Measurements from ENCODE around the gene SEC22C.

Gene SEC22C

DNA sequence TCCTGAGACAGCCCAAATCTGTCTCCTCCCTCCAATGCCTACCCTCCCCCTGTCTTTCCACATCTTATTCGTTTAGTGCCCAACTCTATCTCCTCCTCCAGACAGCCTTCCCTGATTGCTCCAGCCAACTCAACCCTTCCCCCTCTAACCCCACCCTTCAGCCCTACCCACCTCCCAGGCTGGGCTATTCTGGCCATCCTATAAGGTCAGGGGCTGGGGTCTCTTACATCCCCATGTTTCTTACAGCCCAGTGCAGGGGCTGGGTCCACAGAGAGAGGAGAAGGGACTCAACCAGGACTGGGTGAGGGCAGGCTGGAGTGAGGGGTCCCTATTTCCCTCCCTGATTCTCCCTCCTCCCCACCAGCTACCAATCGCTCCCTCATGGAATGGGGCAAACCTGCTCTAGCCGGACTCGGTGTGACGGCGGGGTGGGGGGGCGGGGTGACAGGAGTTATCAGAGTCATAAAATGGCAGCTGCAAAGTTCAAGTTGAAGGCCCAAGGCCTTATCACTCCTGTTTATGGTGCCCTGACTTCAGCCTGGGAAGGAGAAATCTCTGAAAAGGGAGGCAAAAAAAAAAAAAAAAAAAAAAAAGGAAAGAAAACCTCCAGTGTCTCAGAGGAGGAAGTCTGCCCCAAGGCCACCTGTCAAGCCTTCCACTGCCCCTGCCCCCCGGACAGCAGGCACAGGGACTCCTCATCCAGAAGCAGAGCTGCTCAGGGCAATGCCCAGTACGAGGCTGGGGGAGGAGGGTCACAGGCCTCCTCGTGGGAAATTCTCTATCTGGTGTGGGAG lies 77.2 kb downstream of the SEC22C start:
- no peaks in the 10 kb centered on the region for H3K9me3 ChIP-seq (ENCODE audit: severe bottlenecking)
- no peaks in the 10 kb centered on the region for H3K27me3 ChIP-seq (ENCODE audit: insufficient read depth, poor library complexity, severe bottlenecking)
- DNase-seq (ENCODE audit: low spot score): peak; percentile 37
- H3K27ac ChIP-seq (ENCODE audit: poor library complexity, severe bottlenecking): no peak overlapping the region
- TF ChIP-seq, protein P1, sequence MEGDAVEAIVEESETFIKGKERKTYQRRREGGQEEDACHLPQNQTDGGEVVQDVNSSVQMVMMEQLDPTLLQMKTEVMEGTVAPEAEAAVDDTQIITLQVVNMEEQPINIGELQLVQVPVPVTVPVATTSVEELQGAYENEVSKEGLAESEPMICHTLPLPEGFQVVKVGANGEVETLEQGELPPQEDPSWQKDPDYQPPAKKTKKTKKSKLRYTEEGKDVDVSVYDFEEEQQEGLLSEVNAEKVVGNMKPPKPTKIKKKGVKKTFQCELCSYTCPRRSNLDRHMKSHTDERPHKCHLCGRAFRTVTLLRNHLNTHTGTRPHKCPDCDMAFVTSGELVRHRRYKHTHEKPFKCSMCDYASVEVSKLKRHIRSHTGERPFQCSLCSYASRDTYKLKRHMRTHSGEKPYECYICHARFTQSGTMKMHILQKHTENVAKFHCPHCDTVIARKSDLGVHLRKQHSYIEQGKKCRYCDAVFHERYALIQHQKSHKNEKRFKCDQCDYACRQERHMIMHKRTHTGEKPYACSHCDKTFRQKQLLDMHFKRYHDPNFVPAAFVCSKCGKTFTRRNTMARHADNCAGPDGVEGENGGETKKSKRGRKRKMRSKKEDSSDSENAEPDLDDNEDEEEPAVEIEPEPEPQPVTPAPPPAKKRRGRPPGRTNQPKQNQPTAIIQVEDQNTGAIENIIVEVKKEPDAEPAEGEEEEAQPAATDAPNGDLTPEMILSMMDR (IDR thresholded peaks at IDR 0.05; ENCODE audit: poor library complexity, severe bottlenecking): no peak
- no peak for ATAC-seq (ENCODE audit: low read depth)
- no peaks in the 10 kb centered on the region for H3K36me3 ChIP-seq (ENCODE audit: low read depth)
- H3K4me1 ChIP-seq (ENCODE audit: insufficient read depth, poor library complexity, severe bottlenecking): no peaks in the 10 kb centered on the region
- no peak overlapping the region for H3K4me3 ChIP-seq (ENCODE audit: severe bottlenecking)

DNA sequence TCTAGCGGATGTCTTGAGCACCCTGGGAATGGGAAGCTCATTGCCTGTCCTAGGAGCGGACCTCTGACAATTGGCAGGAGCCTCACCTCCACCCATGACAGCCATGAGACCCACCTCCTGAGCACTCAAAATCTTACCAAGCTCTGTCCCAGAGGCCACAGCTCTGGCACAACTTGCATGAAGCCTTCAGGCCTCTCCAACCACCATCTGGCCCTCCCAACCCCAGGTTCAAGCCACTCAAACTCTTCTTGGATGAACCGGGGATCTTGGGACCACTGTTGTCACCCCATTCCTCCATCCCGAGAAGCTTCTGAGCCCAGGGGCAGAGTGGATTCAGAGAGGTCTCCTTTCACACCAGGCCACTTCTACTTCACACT lies 77.8 kb downstream of the SEC22C start:
- no peaks in the 10 kb centered on the region for H3K9me3 ChIP-seq (ENCODE audit: severe bottlenecking)
- H3K27ac ChIP-seq (ENCODE audit: poor library complexity, severe bottlenecking): no peak overlapping the region
- H3K36me3 ChIP-seq (ENCODE audit: low read depth): no peaks in the 10 kb centered on the region
- TF ChIP-seq, protein P1 (IDR thresholded peaks at IDR 0.05; ENCODE audit: poor library complexity, severe bottlenecking): no peak
- no peaks in the 10 kb centered on the region for H3K4me1 ChIP-seq (ENCODE audit: insufficient read depth, poor library complexity, severe bottlenecking)
- DNase-seq (ENCODE audit: low spot score) (peak; percentile 12), ATAC-seq (ENCODE audit: low read depth) (no peak)
- H3K4me3 ChIP-seq (ENCODE audit: severe bottlenecking): no peak overlapping the region
- H3K27me3 ChIP-seq (ENCODE audit: insufficient read depth, poor library complexity, severe bottlenecking): no peaks in the 10 kb centered on the region

DNA sequence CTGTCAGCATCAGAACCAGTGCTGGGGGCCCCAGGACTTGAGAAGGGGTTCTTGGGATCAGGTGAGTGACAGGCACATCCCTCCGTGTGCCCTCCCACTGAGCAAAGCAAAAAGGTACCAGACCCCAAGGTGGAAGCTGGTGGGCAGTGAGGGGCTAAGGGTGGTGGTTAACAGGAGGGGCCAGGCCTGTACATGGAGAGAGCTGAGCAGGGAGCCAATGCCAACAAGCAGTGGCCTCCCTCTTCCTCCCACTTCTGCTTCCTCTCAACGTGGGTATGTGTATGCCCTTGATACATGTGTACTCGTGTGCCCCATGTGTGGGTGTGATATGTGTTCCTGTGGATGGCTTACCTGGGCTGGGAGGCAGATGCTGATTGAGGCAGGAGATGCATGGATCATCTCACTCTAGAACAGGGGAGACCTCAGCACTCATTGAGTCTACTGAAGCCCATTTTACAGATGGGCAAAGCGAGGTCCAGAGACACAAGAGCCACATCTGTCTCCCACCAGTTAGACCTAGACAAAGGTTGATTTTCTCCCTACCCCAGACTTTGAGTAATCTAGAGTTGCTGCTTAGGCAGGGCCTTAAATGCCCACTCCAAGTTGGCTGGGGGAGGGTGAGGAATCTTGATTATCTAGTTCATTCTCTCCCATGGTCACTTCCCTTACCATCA lies 78.4 kb downstream of the SEC22C start:
- ATAC-seq (ENCODE audit: low read depth) (no peak), DNase-seq (ENCODE audit: low spot score) (peak; percentile 18)
- H3K27ac ChIP-seq (ENCODE audit: poor library complexity, severe bottlenecking): no peak overlapping the region
- no peaks in the 10 kb centered on the region for H3K36me3 ChIP-seq (ENCODE audit: low read depth)
- H3K9me3 ChIP-seq (ENCODE audit: severe bottlenecking): no peaks in the 10 kb centered on the region
- H3K4me1 ChIP-seq (ENCODE audit: insufficient read depth, poor library complexity, severe bottlenecking): no peaks in the 10 kb centered on the region
- H3K4me3 ChIP-seq (ENCODE audit: severe bottlenecking): no peak overlapping the region
- TF ChIP-seq, protein P1 (IDR thresholded peaks at IDR 0.05; ENCODE audit: poor library complexity, severe bottlenecking): no peak
- no peaks in the 10 kb centered on the region for H3K27me3 ChIP-seq (ENCODE audit: insufficient read depth, poor library complexity, severe bottlenecking)

DNA sequence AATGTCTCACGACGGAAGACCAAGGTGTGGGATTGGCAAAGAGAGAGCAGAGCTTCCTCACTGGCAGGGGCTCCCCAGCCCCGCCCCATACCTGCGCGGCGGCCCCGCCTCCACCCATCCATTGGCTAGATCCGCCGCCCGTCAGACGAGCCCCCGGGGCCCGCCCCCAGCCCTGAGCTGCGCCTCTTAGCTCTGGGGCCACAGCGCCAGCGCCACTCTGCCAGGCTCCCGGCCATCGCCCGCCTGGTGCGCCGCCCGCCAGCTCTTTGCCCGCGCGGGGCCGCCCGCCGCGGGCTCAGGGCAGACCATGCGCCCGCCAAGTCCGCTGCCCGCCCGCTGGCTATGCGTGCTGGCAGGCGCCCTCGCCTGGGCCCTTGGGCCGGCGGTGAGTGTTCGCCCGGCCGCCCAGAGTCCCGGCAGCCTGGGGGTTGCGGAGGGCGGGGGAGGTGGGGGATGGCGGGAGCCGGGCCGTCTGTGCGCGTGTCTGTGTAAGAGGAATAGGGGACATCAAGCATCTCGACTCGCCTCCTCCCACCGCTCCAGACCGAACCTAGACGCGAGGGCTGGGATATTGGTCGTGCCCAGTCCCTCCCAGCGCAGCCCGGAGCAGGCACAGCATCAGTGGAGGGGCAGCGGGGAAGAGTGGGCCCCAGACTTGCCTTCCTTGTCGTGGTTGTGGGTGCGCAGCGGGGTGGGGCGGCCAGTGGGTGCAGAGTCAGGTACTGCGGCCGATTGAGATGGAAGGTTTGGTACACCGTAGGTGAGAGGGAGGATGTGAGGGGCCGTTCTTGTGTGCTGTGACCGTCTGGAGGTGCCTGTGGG lies 79.1 kb downstream of the SEC22C start, which contains the start of gene VIPR1:
TSS of gene VIPR1 (plus strand) at position 215 of the 822 bp plus-strand sequence. CDS start at position 308, 93 bp downstream.
- Histone ChIP-seq H3K27ac (ENCODE audit: poor library complexity, severe bottlenecking) (no peak within 1 kb of the TSS), H3K27me3 (ENCODE audit: insufficient read depth, poor library complexity, severe bottlenecking) (no peaks in the 10 kb centered on the region), H3K4me3 (ENCODE audit: severe bottlenecking) (peak within 1 kb of the TSS; percentile 42), H3K36me3 (ENCODE audit: low read depth) (no peaks in the 10 kb centered on the region), H3K9me3 (ENCODE audit: severe bottlenecking) (no peaks in the 10 kb centered on the region), H3K4me1 (ENCODE audit: insufficient read depth, poor library complexity, severe bottlenecking) (no peaks in the 10 kb centered on the region)
- TF ChIP-seq, protein P1 (IDR thresholded peaks at IDR 0.05; ENCODE audit: poor library complexity, severe bottlenecking): no peak
- peak; percentile 94 for ATAC-seq (ENCODE audit: low read depth)
- DNase-seq (ENCODE audit: low spot score): peak; percentile 84

All from RWPE2 (cell line).